Measurements from ENCODE around the gene TMEM240. TPM values are rescaled to one million over a fixed set of nuclear protein-coding genes. Genes with fewer than 3 reads are reported as not detected.

The TMEM240 gene
- total RNA-seq, 1 experiment from 2014 or later = 0.87 TPM

DNA sequence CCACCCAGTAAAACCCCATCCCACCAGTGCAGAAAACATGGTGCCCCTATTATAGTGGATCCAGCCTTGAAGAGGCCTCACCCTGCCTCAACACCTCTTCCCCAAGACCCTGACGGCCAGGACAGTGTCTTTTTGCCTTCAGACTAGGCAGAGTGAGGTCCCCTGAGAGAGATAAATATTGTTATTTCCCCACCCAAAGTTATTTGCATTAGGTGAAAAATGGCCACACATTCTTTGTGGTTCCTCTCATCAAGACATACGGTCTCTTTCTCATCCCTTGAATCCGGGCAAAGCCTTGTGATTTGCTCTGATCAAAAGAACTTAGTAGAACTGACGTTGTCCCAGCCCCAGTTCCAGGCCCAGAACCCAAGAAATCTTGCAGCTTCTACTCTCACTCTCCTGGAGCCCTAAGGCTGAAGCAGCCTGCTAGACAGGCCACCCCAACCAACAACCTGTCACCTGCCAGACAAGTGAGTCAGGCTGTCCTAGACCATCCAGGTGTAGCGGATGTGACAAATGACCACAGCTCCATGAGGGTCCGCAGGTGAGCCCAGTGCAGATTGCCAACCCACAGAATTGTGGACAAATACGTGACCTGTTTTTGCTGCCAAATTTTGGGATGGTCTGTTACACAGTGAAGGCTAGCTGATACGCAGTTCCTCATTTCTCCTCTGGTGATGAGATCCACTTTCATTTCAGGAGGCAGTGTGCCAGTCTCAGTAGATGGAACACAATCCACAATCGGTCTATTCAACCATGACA lies 42.3 kb upstream of the TMEM240 start:
- CTCF ChIA-PET = no interaction called here
- peaks cover 5% of the 10 kb centered on the region; the same call in 1 of the 2 replicates for H3K4me1 ChIP-seq (ENCODE audit: insufficient read depth, low read length)
- no peak overlapping the region for H2AFZ ChIP-seq (ENCODE audit: low read length)
- H3K4me3 ChIP-seq (ENCODE audit: low read length) = no peak overlapping the region
- H3K36me3 ChIP-seq (ENCODE audit: low read depth, low read length) = no peaks in the 10 kb centered on the region
- POLR2A ChIA-PET (ENCODE audit: unreplicated experiment) = no interaction called here
- no peaks in the 10 kb centered on the region for H3K79me2 ChIP-seq (ENCODE audit: low read length)
- H3F3A ChIP-seq (ENCODE audit: low read length, unreplicated experiment) = no peaks in the 10 kb centered on the region
- H3K27me3 ChIP-seq (ENCODE audit: low read length) = peaks cover 4% of the 10 kb centered on the region; the same call in 1 of the 2 replicates
- no TSS peak for BruUV-seq (replicated peaks)
- H3K9ac ChIP-seq (ENCODE audit: low read length) = no peak overlapping the region
- H3K4me2 ChIP-seq (ENCODE audit: low read length) = no peak overlapping the region
- ATAC-seq (no peak), DNase-seq (no peak)
- H3K27ac ChIP-seq (ENCODE audit: low read length) = no peak overlapping the region
- no peaks in the 10 kb centered on the region for H3K9me3 ChIP-seq (ENCODE audit: low read length)
- no peaks in the 10 kb centered on the region for H4K20me1 ChIP-seq (ENCODE audit: low read length)
- H3K9me2 ChIP-seq (replicated peaks; ENCODE audit: low read length) = no peaks in the 10 kb centered on the region
- no peak for TF ChIP-seq EZH2phosphoT487 (IDR thresholded peaks at IDR 0.05; ENCODE audit: borderline replicate concordance, low read length)
- TF ChIP-seq CTCF (conservative IDR thresholded peaks at IDR 0.05; ENCODE audit: low read depth, low read length) = no peak
- TF ChIP-seq EZH2 (IDR thresholded peaks at IDR 0.05; ENCODE audit: low read length, unreplicated experiment) = no peak
- intact Hi-C loops (cut with micrococcal nuclease) = no loop called here

- Histone ChIP-seq H3K4me1 (ENCODE audit: insufficient read depth, low read length) (peaks cover 10% of the 10 kb centered on the region), H3K9me2 (replicated peaks; ENCODE audit: low read length) (no peaks in the 10 kb centered on the region), H3K36me3 (ENCODE audit: low read depth, low read length) (no peaks in the 10 kb centered on the region), H4K20me1 (ENCODE audit: low read length) (no peaks in the 10 kb centered on the region), H2AFZ (ENCODE audit: low read length) (no peak overlapping the region), H3K4me2 (ENCODE audit: low read length) (no peak overlapping the region), H3F3A (ENCODE audit: low read length, unreplicated experiment) (no peaks in the 10 kb centered on the region), H3K4me3 (ENCODE audit: low read length) (no peak overlapping the region), H3K27ac (ENCODE audit: low read length) (no peak overlapping the region), H3K27me3 (ENCODE audit: low read length) (peaks cover 4% of the 10 kb centered on the region; the same call in 1 of the 2 replicates), H3K79me2 (ENCODE audit: low read length) (peaks cover 16% of the 10 kb centered on the region), H3K9me3 (ENCODE audit: low read length) (no peaks in the 10 kb centered on the region), H3K9ac (ENCODE audit: low read length) (no peak overlapping the region)
- ATAC-seq (no peak), DNase-seq (no peak)
- ChIA-PET POLR2A (ENCODE audit: unreplicated experiment) (no interaction called here), CTCF (no interaction called here)
- BruUV-seq (replicated peaks) = no TSS peak
- no peak for TF ChIP-seq CTCF (conservative IDR thresholded peaks at IDR 0.05; ENCODE audit: low read depth, low read length)
- no peak for TF ChIP-seq EZH2phosphoT487 (IDR thresholded peaks at IDR 0.05; ENCODE audit: borderline replicate concordance, low read length)
- TF ChIP-seq EZH2 (IDR thresholded peaks at IDR 0.05; ENCODE audit: low read length, unreplicated experiment) = no peak
- intact Hi-C loops (cut with micrococcal nuclease) = no loop called here
These were observed 38.0 kb upstream of the TMEM240 start for GRCh38 chr1:1578371-1578940.

Measured in PC-3 (cell line).